Activated T-cell treated with anti-CD3 and anti-CD28 coated beads, Interleukin-2, amount 50 U/mL, for 24 hours (primary cell): ENCODE data around the gene TMEM178B.

ENCODE experiments used
- DNase-seq: peaks from one replicate; pipeline ENCODE4 v3.0.0-alpha.2; 2020
- H3K27ac Mint-ChIP-seq: 2 replicates; pipeline ENCODE4 v1.8.0; 2020; ENCODE audit warnings: mild to moderate bottlenecking, mixed read lengths
- H3K27me3 Mint-ChIP-seq: 2 replicates; pipeline ENCODE4 v1.8.0; 2020; ENCODE audit warnings: mixed read lengths
- H3K36me3 Mint-ChIP-seq: 2 replicates; pipeline ENCODE4 v1.8.0; 2020; ENCODE audit warnings: low read depth, mixed read lengths
- H3K4me1 Mint-ChIP-seq: 2 replicates; pipeline ENCODE4 v1.8.0; 2020; ENCODE audit warnings: low read depth, mixed read lengths
- H3K4me3 Mint-ChIP-seq: 2 replicates; pipeline ENCODE4 v1.8.0; 2020; ENCODE audit warnings: mild to moderate bottlenecking, moderate library complexity, mixed read lengths
- H3K9me3 Mint-ChIP-seq: 2 replicates; pipeline ENCODE4 v1.8.0; 2020; ENCODE audit warnings: mixed read lengths

The TMEM178B gene

DNA sequence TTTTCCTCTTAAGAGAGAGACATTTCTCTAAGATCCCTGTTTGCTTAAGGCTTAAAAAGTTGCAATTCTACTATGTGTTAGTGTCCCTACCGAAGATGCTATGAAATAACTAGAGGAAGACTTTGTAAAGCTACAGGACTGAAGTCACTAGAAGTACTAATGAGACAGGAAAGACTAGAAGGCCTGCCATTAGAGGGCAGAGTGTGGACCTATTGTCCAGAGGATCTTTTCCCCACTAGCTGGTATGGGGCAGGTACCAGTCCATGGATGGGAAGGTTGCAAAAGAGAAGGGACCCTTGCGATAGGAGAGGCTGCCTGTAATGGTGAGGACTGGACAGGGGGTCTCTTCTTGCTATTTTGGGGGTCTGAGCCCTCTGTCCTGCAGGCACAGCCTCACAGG lies 178.1 kb downstream of the TMEM178B start:
- no peak overlapping the region for H3K27ac Mint-ChIP-seq
- no peak overlapping the region for H3K4me3 Mint-ChIP-seq
- no peaks in the 10 kb centered on the region for H3K27me3 Mint-ChIP-seq
- DNase-seq = no peak
- no peaks in the 10 kb centered on the region for H3K36me3 Mint-ChIP-seq
- peaks cover 2% of the 10 kb centered on the region for H3K9me3 Mint-ChIP-seq
- no peaks in the 10 kb centered on the region for H3K4me1 Mint-ChIP-seq

DNA sequence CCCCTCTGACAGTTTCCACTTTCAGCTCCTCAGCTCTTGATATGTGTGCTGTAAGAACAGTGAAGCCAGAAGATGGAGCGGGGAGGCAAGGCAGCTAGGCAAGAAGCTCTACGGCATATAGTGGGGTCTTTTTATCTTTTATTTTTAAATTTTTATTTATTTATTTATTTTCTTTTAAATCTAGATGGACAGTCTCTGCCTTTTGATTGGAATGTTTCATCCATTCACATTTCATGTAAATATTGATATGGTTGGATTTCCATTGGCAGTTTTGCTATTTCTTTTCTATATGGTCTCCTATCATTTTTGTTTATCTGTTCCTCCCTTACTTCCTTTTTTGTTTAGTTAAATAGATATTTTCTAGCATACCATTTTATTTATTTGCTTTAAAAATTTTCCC lies 183.7 kb downstream of the TMEM178B start:
- H3K4me1 Mint-ChIP-seq = no peaks in the 10 kb centered on the region
- H3K9me3 Mint-ChIP-seq = peaks cover 16% of the 10 kb centered on the region
- H3K27me3 Mint-ChIP-seq = peaks cover 4% of the 10 kb centered on the region
- H3K4me3 Mint-ChIP-seq = no peak overlapping the region
- no peaks in the 10 kb centered on the region for H3K36me3 Mint-ChIP-seq
- no peak for DNase-seq
- H3K27ac Mint-ChIP-seq = no peak overlapping the region

DNA sequence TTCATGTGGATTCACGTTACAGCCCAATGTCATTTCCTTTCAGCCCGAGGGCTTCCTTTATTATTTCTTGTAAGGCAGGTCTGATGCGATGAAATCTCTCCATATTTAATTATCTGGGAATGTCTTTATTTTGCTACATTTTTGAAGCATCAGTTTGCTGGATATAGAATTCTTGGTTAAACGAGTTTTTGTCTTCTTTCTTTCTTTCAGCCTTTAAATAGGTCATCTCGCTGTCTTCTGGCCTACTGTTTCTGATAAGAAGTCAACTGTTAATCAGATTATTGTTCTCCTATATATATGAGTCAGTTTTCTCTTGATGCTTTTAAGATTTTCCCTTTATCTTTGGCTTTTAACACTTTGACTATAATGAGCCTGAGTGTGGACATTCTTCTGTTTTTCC lies 184.7 kb downstream of the TMEM178B start:
- Mint-ChIP-seq H3K27ac (no peak overlapping the region), H3K4me1 (peaks cover 3% of the 10 kb centered on the region), H3K27me3 (peaks cover 10% of the 10 kb centered on the region), H3K4me3 (no peak overlapping the region), H3K9me3 (peaks cover 16% of the 10 kb centered on the region), H3K36me3 (no peaks in the 10 kb centered on the region)
- DNase-seq = no peak

DNA sequence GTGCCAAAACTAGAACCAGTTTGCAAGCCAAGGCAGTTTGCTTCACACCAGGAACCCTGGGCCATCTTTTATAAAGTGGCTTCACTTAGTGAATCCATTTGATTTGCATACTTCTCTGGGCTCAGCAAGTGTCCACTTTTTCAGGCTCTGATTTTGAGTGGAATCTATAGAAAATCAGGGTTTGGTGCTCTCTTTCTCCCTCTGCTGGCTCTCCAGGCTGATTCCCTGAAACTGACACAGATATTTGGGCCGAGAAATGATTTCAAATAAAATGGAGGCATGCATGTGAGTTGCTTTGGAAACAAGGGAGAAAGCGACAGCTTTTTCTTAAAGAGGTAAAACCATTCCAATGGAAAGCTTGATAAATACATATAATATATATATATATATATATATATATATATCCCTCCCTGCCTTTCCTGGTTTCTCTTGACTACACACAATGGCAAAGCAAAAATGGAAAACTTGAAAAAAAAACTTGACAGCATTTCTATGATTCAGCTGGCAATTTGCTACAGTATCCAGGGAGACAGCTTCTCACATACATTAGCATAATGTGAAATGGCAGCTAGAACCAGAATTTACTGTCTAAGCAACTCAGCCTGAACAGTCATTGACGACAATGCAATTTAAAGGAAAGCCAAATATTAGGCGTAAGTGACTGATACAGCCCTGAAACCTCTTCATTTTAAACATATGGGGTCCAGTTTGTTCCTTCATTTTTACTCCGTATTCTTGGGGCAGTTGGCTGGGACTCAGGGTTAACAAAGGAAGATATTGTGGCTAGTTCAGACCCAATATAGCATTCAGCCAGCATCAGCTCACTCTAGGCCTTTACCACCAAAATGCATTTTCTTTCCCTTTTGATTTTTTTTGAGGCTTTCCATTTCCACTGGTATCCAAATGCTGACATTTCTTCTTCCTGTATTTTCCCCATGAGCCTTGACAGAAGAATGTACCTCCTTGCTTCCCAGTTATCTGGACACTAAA lies 188.5 kb downstream of the TMEM178B start:
- Mint-ChIP-seq H3K27me3 (peaks cover 14% of the 10 kb centered on the region), H3K4me1 (peaks cover 4% of the 10 kb centered on the region), H3K4me3 (no peak overlapping the region), H3K9me3 (peaks cover 16% of the 10 kb centered on the region), H3K27ac (no peak overlapping the region), H3K36me3 (no peaks in the 10 kb centered on the region)
- no peak for DNase-seq

DNA sequence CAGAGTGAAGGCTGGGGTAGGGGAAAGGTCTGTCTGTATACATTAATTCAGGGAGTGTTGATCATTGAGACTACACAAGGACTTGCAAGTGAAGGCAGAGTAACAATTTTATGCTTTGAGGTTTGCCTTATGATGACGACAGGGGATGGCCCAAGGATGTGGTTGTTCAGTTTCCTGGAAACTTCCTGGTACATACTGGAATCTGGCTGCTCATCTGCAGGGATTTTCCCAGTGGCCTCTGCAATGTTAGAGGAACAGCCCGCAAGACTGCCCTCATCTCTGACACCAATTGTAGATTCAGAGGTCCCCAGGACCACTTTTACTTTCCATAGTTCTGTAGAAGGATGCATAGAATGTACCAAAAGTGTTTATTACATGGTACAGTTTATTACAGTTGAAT lies 189.6 kb downstream of the TMEM178B start:
- Mint-ChIP-seq H3K4me3 (no peak overlapping the region), H3K36me3 (no peaks in the 10 kb centered on the region), H3K4me1 (peaks cover 4% of the 10 kb centered on the region), H3K9me3 (peaks cover 12% of the 10 kb centered on the region), H3K27me3 (peaks cover 14% of the 10 kb centered on the region), H3K27ac (no peak overlapping the region)
- DNase-seq = no peak

DNA sequence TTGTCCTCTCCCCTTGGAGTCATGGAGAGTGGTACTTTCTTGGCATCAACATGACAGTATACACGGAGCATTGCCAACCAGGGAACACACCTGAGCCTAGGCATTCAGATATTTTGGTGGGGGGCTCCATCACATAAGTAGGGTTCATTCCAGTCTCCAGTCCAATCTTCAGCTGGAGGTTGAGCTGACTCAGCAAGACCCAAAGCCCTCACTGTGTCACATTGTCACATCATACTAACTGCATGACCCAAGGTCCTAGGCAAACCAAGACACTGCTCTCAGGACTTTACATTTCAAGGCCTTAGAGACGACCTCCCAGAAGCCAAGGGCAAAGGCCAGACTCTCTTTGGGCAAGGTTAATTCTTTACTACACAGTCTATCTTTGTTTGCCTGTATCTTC lies 190.1 kb downstream of the TMEM178B start:
- Mint-ChIP-seq H3K27ac (no peak overlapping the region), H3K36me3 (no peaks in the 10 kb centered on the region), H3K4me3 (no peak overlapping the region), H3K27me3 (peaks cover 14% of the 10 kb centered on the region), H3K9me3 (peaks cover 7% of the 10 kb centered on the region), H3K4me1 (peaks cover 4% of the 10 kb centered on the region)
- DNase-seq = no peak

DNA sequence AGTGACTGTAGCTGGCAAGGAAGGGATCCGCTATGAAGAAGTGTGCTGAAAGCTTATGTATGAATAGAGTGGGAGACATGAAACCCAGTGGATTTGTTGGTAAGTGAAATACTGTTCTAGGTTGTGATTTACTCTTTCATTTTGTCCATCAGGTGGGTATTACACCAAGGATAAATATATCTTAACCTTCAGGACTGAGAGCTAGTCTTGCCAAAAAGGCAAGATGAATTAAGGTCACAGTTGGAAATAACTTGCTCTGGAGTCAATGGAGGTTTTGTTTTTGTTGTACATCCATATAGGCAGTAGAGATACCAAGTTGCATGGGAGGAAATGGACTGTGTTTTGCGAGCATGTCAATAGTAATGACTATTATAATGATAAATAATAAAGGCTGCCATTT lies 190.6 kb downstream of the TMEM178B start:
- H3K4me1 Mint-ChIP-seq = peaks cover 4% of the 10 kb centered on the region
- H3K4me3 Mint-ChIP-seq = no peak overlapping the region
- H3K27ac Mint-ChIP-seq = no peak overlapping the region
- DNase-seq = no peak
- peaks cover 5% of the 10 kb centered on the region for H3K9me3 Mint-ChIP-seq
- peaks cover 14% of the 10 kb centered on the region for H3K27me3 Mint-ChIP-seq
- H3K36me3 Mint-ChIP-seq = no peaks in the 10 kb centered on the region

DNA sequence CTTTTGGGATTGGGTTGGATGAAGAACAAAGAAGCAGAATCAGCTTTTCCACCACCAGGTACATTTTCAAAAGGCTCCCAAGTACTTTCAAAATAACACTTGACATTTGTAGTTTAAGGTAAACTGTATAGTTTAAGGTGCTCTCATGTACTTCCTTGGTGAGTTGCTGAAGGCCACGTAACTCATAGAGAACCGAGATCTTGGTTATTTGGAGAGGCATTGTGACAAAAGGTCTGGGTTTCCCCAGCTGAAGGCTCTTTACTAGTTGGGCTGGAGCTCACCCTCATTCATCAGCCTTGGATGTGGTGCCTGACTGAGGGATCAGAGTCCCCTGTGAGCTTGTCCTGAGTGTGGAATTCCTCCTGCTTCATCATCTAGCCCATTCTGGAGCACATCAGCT lies 191.8 kb downstream of the TMEM178B start:
- peaks cover 4% of the 10 kb centered on the region for H3K4me1 Mint-ChIP-seq
- no peak overlapping the region for H3K4me3 Mint-ChIP-seq
- no peak for DNase-seq
- no peak overlapping the region for H3K27ac Mint-ChIP-seq
- H3K36me3 Mint-ChIP-seq = no peaks in the 10 kb centered on the region
- H3K9me3 Mint-ChIP-seq = no peaks in the 10 kb centered on the region
- peaks cover 14% of the 10 kb centered on the region for H3K27me3 Mint-ChIP-seq

DNA sequence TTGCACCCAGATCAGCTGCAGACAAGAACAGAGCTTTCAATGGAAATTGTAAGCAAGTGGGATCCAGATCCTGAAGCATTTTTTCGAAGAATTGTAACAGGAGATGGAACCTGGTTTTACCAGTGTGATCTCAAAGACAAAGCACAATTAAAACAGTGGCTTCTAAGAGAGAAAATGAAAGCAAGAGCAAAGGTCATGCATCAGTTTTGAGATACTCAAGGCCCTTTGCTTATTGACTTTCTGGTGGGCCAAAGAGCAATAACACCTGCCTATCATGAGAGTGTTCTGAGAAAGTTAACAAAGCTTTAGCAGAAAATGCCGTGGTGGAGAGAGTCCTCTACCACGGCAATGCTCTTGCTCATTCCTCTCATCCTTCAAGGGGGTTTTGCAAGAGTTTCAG lies 194.8 kb downstream of the TMEM178B start:
- Mint-ChIP-seq H3K27me3 (peaks cover 3% of the 10 kb centered on the region), H3K4me1 (peaks cover under 1% of the 10 kb centered on the region), H3K9me3 (no peaks in the 10 kb centered on the region), H3K4me3 (no peak overlapping the region), H3K36me3 (no peaks in the 10 kb centered on the region), H3K27ac (no peak overlapping the region)
- no peak for DNase-seq

DNA sequence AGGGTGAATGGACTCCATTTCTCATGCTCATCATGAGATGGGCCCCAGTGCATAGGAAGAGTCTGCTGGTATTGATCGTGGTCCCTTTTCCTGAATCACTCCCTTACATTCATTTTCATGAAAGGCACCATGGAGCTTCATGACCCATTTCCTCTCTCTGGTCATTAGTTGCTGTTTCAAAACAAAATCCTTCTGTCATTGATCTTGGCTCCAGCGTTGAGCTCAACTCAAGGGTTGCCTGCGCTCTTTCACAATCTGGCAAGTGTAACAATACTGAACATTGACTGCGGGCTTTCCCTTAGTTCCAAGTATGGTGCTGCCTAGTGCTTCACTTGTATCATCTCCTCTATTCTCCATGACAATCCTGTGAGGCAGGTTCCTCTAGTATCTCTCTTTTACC lies 197.6 kb downstream of the TMEM178B start:
- Mint-ChIP-seq H3K36me3 (no peaks in the 10 kb centered on the region), H3K4me1 (no peaks in the 10 kb centered on the region), H3K4me3 (no peak overlapping the region), H3K27me3 (no peaks in the 10 kb centered on the region), H3K27ac (no peak overlapping the region), H3K9me3 (no peaks in the 10 kb centered on the region)
- DNase-seq = no peak

DNA sequence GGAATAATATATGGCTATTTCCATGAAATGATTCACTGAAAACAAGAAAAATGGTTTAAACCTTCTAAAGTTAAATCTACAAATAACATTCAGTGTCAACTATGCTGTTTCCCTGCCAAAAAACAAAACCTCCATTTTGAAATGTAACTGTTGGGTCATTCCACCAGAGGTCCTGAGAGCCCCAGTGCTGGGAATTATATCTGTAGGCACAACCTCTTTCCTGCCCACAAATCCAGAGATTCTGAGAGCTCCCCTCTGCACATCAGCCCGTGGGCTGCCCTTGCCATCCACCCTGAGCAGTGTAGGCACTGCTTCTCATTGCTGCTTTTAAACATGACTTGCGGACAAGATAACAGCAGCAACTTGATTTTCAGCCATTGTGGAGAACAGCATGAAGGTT lies 198.6 kb downstream of the TMEM178B start:
- H3K9me3 Mint-ChIP-seq = no peaks in the 10 kb centered on the region
- H3K4me3 Mint-ChIP-seq = no peak overlapping the region
- no peaks in the 10 kb centered on the region for H3K36me3 Mint-ChIP-seq
- no peaks in the 10 kb centered on the region for H3K4me1 Mint-ChIP-seq
- H3K27ac Mint-ChIP-seq = no peak overlapping the region
- no peaks in the 10 kb centered on the region for H3K27me3 Mint-ChIP-seq
- no peak for DNase-seq

DNA sequence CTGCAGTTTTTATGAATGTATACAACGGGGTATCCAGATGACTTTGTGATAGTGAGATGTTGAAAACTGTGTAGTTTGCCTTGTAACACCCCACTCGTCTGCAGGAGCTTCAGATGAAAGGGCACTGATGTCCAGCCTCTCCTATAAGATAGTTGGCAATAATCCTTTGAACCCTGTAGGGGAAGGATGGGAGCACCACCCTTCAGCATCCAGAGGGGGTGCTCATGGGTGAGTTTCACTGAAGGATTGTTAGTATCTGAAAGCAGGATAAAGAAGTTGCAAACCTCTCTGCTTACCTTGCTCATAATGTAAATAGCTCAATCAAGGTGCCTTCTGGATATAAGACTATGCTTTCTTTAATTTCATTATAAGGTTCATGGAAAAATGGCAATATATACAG lies 201.5 kb downstream of the TMEM178B start:
- Mint-ChIP-seq H3K4me1 (no peaks in the 10 kb centered on the region), H3K27ac (no peak overlapping the region), H3K4me3 (no peak overlapping the region), H3K9me3 (no peaks in the 10 kb centered on the region), H3K36me3 (no peaks in the 10 kb centered on the region), H3K27me3 (no peaks in the 10 kb centered on the region)
- no peak for DNase-seq

DNA sequence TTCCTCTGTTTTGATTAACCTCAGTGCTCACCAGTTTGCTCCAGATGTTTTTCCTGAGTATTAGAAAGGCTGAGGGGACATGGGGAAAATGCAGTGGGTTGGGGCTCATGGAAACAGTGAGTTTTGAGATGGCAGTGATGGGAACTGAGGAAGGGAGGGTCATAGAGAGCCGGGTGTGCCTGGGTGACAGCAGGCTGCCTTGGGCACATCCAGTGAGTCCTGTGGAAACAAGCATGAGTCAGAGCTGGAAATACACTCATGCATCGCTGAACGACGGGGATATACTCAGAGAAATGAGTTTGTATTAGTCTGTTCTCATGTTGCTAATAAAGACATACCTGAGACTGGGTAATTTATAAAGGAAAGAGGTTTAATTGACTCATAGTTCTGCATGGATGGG lies 202.2 kb downstream of the TMEM178B start:
- Mint-ChIP-seq H3K4me3 (no peak overlapping the region), H3K4me1 (no peaks in the 10 kb centered on the region), H3K27ac (no peak overlapping the region)

DNA sequence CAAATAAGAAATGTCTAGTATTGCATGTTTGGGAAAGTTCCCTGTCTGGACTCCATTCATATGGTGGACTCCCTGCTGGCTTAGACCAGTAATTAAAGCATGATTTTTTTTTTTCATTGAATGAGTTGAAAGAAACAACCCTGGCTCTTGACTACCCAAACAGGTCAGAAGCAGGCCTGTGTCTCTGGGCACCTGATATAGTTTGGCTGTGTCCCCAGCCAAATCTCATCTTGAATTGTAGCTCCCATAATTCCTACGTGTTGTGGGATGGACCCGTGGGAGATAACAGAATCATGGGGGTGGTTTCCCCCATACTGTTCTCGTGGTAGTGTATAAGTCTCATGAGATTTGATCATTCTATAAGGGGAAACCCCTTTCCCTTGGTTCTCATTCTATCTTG lies 206.2 kb downstream of the TMEM178B start:
- Mint-ChIP-seq H3K4me3 (no peak overlapping the region), H3K4me1 (peaks cover 14% of the 10 kb centered on the region), H3K27ac (no peak overlapping the region), H3K27me3 (peaks cover 2% of the 10 kb centered on the region), H3K9me3 (no peaks in the 10 kb centered on the region), H3K36me3 (no peaks in the 10 kb centered on the region)
- DNase-seq = no peak

More for the DNA sequence above, 202.2 kb downstream of the TMEM178B start:
- no peaks in the 10 kb centered on the region for H3K9me3 Mint-ChIP-seq
- no peaks in the 10 kb centered on the region for H3K27me3 Mint-ChIP-seq
- no peaks in the 10 kb centered on the region for H3K36me3 Mint-ChIP-seq
- DNase-seq = no peak

DNA sequence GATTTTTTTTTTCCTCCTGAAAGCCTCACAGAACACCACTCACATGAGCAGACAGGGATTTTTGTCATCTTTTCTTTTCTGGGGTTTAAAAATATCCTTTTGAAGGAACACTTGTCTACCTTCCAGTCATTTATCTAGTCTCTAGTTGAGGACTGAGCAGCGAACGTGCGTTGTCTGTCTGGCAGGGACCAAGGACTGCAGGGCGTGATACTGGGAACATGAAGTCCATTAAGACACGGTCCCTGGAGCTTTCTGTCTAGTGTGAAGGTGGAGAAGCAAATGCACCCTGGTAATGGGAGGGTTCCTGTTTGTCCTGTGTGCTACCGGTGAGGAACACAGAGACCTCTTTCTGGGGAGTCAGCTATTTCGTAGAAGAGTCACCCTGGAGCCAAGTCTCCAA lies 207.4 kb downstream of the TMEM178B start:
- Mint-ChIP-seq H3K36me3 (no peaks in the 10 kb centered on the region), H3K27ac (no peak overlapping the region), H3K4me1 (peaks cover 14% of the 10 kb centered on the region), H3K9me3 (no peaks in the 10 kb centered on the region), H3K4me3 (no peak overlapping the region), H3K27me3 (peaks cover 2% of the 10 kb centered on the region)
- no peak for DNase-seq
